Gastroesophageal sphincter (tissue), 3 donors: ENCODE data around the gene DCBLD1.

ENCODE experiments used
- CTCF ChIP-seq, 4 experiments: fragments of 200-600 bp in 2 of 4; fragments of 450-650 bp in 2 of 4; sonication (generic) in 1 of 4; IDR thresholded peaks; one replicate each; pipeline ENCODE4 v1.5.1; 2017 to 2019; ENCODE audit warnings: antibody characterized with exemption in 4 of 4, mild to moderate bottlenecking in 2 of 4, moderate library complexity in 2 of 4
- POLR2A ChIP-seq, 2 donors: fragments of 450-650 bp; IDR thresholded peaks; one replicate each; pipeline ENCODE4 v1.6.1; 2017; ENCODE audit warnings: antibody characterized with exemption in 2 of 2, mild to moderate bottlenecking in 2 of 2, moderate library complexity in 1 of 2

- no peak for TF ChIP-seq CTCF (IDR thresholded peaks at IDR 0.05)
- no peak for TF ChIP-seq POLR2A (IDR thresholded peaks at IDR 0.05)
These were observed 25.5 kb upstream of the DCBLD1 start for GRCh38 chr6:117456998-117457397.
